ENCODE results near the gene RESF1.

DNA sequence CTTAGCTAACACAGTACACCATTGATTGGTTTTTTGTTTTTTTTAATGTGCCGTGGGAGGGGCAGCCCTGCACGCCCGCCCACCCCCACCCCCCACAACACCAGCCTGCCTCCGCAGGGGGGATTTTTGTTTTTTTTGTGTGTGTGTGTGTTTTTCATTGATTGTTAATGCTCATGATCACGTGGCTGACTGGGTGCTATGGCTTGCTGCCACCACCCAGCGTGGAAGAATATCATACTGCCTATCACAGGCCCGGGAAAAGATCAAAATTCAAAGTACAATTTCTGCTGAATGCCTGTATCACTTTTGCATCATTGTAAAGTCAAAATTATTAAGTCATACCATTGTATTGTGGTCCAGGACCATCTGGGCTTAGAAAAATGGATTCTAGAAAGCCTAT is 8.3 kb downstream of the RESF1 start:
- TF ChIP-seq SP1 (CRISPR knock-in tag; conservative IDR thresholded peaks at IDR 0.05) (no peak), JAZF1 (CRISPR knock-in tag; IDR thresholded peaks at IDR 0.05) (no peak), ATF1 (CRISPR knock-in tag; IDR thresholded peaks at IDR 0.05) (no peak), GABPB1 (CRISPR knock-in tag; IDR thresholded peaks at IDR 0.05) (no peak), ZBTB21 (CRISPR knock-in tag; IDR thresholded peaks at IDR 0.05; ENCODE audit: borderline replicate concordance) (no peak), ESRRA (CRISPR knock-in tag; IDR thresholded peaks at IDR 0.05; ENCODE audit: borderline replicate concordance) (no peak), ZNF512 (CRISPR knock-in tag; IDR thresholded peaks at IDR 0.05; ENCODE audit: borderline replicate concordance) (no peak), NFATC4 (CRISPR knock-in tag; IDR thresholded peaks at IDR 0.05) (no peak), NFYB (CRISPR knock-in tag; conservative IDR thresholded peaks at IDR 0.05; ENCODE audit: low read depth) (no peak), JUN (CRISPR knock-in tag; IDR thresholded peaks at IDR 0.05) (no peak)
- TF ChIP-seq, protein P1, sequence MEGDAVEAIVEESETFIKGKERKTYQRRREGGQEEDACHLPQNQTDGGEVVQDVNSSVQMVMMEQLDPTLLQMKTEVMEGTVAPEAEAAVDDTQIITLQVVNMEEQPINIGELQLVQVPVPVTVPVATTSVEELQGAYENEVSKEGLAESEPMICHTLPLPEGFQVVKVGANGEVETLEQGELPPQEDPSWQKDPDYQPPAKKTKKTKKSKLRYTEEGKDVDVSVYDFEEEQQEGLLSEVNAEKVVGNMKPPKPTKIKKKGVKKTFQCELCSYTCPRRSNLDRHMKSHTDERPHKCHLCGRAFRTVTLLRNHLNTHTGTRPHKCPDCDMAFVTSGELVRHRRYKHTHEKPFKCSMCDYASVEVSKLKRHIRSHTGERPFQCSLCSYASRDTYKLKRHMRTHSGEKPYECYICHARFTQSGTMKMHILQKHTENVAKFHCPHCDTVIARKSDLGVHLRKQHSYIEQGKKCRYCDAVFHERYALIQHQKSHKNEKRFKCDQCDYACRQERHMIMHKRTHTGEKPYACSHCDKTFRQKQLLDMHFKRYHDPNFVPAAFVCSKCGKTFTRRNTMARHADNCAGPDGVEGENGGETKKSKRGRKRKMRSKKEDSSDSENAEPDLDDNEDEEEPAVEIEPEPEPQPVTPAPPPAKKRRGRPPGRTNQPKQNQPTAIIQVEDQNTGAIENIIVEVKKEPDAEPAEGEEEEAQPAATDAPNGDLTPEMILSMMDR (IDR thresholded peaks at IDR 0.05), result no peak
- TF ChIP-seq, protein P2, sequence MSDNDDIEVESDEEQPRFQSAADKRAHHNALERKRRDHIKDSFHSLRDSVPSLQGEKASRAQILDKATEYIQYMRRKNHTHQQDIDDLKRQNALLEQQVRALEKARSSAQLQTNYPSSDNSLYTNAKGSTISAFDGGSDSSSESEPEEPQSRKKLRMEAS (CRISPR knock-in tag; IDR thresholded peaks at IDR 0.05), result no peak
- TF ChIP-seq, protein P3, sequence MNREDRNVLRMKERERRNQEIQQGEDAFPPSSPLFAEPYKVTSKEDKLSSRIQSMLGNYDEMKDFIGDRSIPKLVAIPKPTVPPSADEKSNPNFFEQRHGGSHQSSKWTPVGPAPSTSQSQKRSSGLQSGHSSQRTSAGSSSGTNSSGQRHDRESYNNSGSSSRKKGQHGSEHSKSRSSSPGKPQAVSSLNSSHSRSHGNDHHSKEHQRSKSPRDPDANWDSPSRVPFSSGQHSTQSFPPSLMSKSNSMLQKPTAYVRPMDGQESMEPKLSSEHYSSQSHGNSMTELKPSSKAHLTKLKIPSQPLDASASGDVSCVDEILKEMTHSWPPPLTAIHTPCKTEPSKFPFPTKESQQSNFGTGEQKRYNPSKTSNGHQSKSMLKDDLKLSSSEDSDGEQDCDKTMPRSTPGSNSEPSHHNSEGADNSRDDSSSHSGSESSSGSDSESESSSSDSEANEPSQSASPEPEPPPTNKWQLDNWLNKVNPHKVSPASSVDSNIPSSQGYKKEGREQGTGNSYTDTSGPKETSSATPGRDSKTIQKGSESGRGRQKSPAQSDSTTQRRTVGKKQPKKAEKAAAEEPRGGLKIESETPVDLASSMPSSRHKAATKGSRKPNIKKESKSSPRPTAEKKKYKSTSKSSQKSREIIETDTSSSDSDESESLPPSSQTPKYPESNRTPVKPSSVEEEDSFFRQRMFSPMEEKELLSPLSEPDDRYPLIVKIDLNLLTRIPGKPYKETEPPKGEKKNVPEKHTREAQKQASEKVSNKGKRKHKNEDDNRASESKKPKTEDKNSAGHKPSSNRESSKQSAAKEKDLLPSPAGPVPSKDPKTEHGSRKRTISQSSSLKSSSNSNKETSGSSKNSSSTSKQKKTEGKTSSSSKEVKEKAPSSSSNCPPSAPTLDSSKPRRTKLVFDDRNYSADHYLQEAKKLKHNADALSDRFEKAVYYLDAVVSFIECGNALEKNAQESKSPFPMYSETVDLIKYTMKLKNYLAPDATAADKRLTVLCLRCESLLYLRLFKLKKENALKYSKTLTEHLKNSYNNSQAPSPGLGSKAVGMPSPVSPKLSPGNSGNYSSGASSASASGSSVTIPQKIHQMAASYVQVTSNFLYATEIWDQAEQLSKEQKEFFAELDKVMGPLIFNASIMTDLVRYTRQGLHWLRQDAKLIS (CRISPR knock-in tag; IDR thresholded peaks at IDR 0.05; ENCODE audit: borderline replicate concordance), result no peak
